K562 (cell line): ENCODE measurements around the gene WSCD1. TPM values are rescaled to one million over a fixed set of nuclear protein-coding genes. Genes with fewer than 3 reads are reported as not detected.

Experiments
- ATAC-seq: fragments of 200-7000 bp; cut with Tn5 transposase; 3 replicates; pipeline ENCODE4 v1.9.1; 2020; ENCODE audit warnings: moderate library complexity
- BruUV-seq: library from RNA; stranded (reverse); fragments of 400-500 nt; replicated peaks from 2 replicates; lab custom pipeline; 2021; lab: Mats Ljungman, UMichigan
- CTCF ChIA-PET: fragments of 300-600 bp; formaldehyde crosslinking; extraction: SDS; loops from one replicate; lab custom pipeline; 2021; ENCODE audit warnings: low intra/inter-chr PET ratio; lab: Yijun Ruan, JAX
- POLR2A ChIA-PET: fragments of 300-600, 350-650 bp; sonication (Branson Sonifier 250); formaldehyde crosslinking; extraction: SDS; loops from one replicate; lab custom pipeline; 2021; ENCODE audit warnings: antibody characterized with exemption, inconsistent platforms; lab: Yijun Ruan, JAX
- DNase-seq, 4 experiments: peaks; one replicate each; pipeline versions ENCODE4 v3.0.0 to v3.0.0-alpha.2; 2011 to 2018; ENCODE audit warnings: low spot score in 3 of 4, mixed read lengths in 3 of 4; ENCODE audit errors: extremely low read depth in 1 of 4
- FAIRE-seq: peaks from 2 replicates; lab custom pipeline; 2011; peaks lifted over from hg19 to GRCh38; lab: Jason Lieb, UNC
- H2AFZ ChIP-seq: 2 replicates; pipeline ENCODE4 v1.6.0; 2011; ENCODE audit warnings: low read depth, low read length, control low read depth, inconsistent platforms
- H3K27ac ChIP-seq: fragments of 200-600 bp; 3 replicates; pipeline ENCODE4 v1.8.0; 2011; ENCODE audit warnings: low read depth, mild to moderate bottlenecking, control low read depth, inconsistent platforms, low read length, moderate library complexity, mixed read lengths; ENCODE audit errors: extremely low read depth
- H3K27me3 ChIP-seq, 2 experiments: fragments of 300-600 bp in 1 of 2; 2 replicates in 1 of 2; 3 replicates in 1 of 2; pipeline versions ENCODE4 v1.6.0 to v1.8.0; 2011; ENCODE audit warnings: inconsistent platforms in 2 of 2, low read length in 2 of 2, mild to moderate bottlenecking in 1 of 2, mixed read lengths in 1 of 2, moderate library complexity in 1 of 2; ENCODE audit not compliant: control insufficient read depth in 2 of 2, insufficient read depth in 2 of 2
- H3K36me3 ChIP-seq: fragments of 300-600 bp; 3 replicates; pipeline ENCODE4 v1.8.0; 2011; ENCODE audit warnings: mild to moderate bottlenecking, low read length, inconsistent platforms; ENCODE audit not compliant: control insufficient read depth, insufficient read depth
- H3K4me1 ChIP-seq, 2 experiments: fragments of 200-600 bp in 1 of 2; replicated peaks in 1 of 2; 2 replicates in 1 of 2; 3 replicates in 1 of 2; pipeline versions ENCODE4 v1.5.1 to v1.8.0; 2011; ENCODE audit warnings: inconsistent platforms in 2 of 2, low read length in 2 of 2, mild to moderate bottlenecking in 1 of 2, mixed read lengths in 1 of 2, moderate library complexity in 1 of 2; ENCODE audit not compliant: control insufficient read depth in 2 of 2, insufficient read depth in 2 of 2
- H3K4me2 ChIP-seq: 2 replicates; pipeline ENCODE4 v1.6.1; 2011; ENCODE audit warnings: low read length, control low read depth, inconsistent platforms, mixed read lengths; ENCODE audit not compliant: insufficient read depth
- H3K4me3 ChIP-seq: fragments of 200-600 bp; sonication (generic), shearing (Covaris generic); 2 replicates; pipeline ENCODE4 v1.5.1; 2016; ENCODE audit warnings: control low read depth, inconsistent platforms
- H3K79me2 ChIP-seq: fragments of 200-600 bp; 3 replicates; pipeline ENCODE4 v1.8.0; 2011; ENCODE audit warnings: low read length, inconsistent platforms; ENCODE audit not compliant: control insufficient read depth, insufficient read depth
- H3K9ac ChIP-seq, 2 experiments: 2 replicates each; pipeline versions ENCODE4 v1.6.0 to v1.6.1; 2011; ENCODE audit warnings: low read depth in 2 of 2, low read length in 2 of 2, control low read depth in 1 of 2, inconsistent platforms in 1 of 2, mild to moderate bottlenecking in 1 of 2, mixed read lengths in 1 of 2; ENCODE audit not compliant: insufficient read depth in 1 of 2
- H3K9me1 ChIP-seq: one replicate; pipeline ENCODE4 v1.6.0; 2011; ENCODE audit warnings: inconsistent platforms, mild to moderate bottlenecking, low read length, moderate library complexity; ENCODE audit not compliant: control insufficient read depth, insufficient read depth
- H3K9me3 ChIP-seq: replicated peaks from 2 replicates; pipeline ENCODE4 v1.5.1; 2011; ENCODE audit warnings: low read depth, low read length, inconsistent platforms; ENCODE audit not compliant: control insufficient read depth, insufficient read depth
- H4K20me1 ChIP-seq: replicated peaks from 2 replicates; pipeline ENCODE4 v1.6.1; 2011; ENCODE audit warnings: low read length, inconsistent platforms, mixed read lengths; ENCODE audit not compliant: control insufficient read depth, insufficient read depth
- BRD4 ChIP-seq: fragments of 200-600 bp; sonication (generic); IDR thresholded peaks from 2 replicates; pipeline ENCODE4 v1.6.1; 2017; ENCODE audit warnings: inconsistent platforms
- ETV6 ChIP-seq, 3 experiments: fragments of 150-350 bp in 1 of 3; sonication (generic) in 1 of 3; formaldehyde crosslinking in 1 of 3; IDR thresholded peaks; 2 replicates each; pipeline versions ENCODE4 v1.6.1 to v1.8.0; 2014 to 2022; ENCODE audit warnings: borderline replicate concordance in 2 of 3, low read depth in 2 of 3, antibody characterized with exemption in 1 of 3, low read length in 1 of 3, mild to moderate bottlenecking in 1 of 3, missing genetic modification reagents in 1 of 3
- IRF2 ChIP-seq: sonication (generic); formaldehyde crosslinking; IDR thresholded peaks from 2 replicates; pipeline ENCODE4 v1.8.1; 2022; ENCODE audit warnings: mild to moderate bottlenecking, missing genetic modification reagents
- MEIS2 ChIP-seq: fragments of 450-650 bp; IDR thresholded peaks from 2 replicates; pipeline ENCODE4 v1.6.1; 2014; ENCODE audit warnings: mild to moderate bottlenecking; ENCODE audit not compliant: partially characterized antibody
- MIER1 ChIP-seq: fragments of 450-650 bp; IDR thresholded peaks from 2 replicates; pipeline ENCODE4 v1.6.1; 2016; ENCODE audit warnings: antibody characterized with exemption, mild to moderate bottlenecking, low read depth
- NUFIP1 ChIP-seq: fragments of 450-650 bp; IDR thresholded peaks from 2 replicates; pipeline ENCODE4 v1.6.1; 2018; ENCODE audit not compliant: partially characterized antibody
- REST ChIP-seq, 2 experiments: fragments of 450-650 bp; formaldehyde crosslinking in 1 of 2; IDR thresholded peaks; 2 replicates each; pipeline versions ENCODE4 v1.4.0 to v1.6.1; 2014 to 2020; ENCODE audit warnings: mild to moderate bottlenecking in 2 of 2, borderline replicate concordance in 1 of 2, low read depth in 1 of 2
- SAFB2 ChIP-seq: fragments of 200-400 bp; formaldehyde crosslinking; IDR thresholded peaks from 2 replicates; pipeline ENCODE4 v1.6.1; 2018; ENCODE audit warnings: borderline replicate concordance, low read length, low read depth, moderate library complexity; ENCODE audit not compliant: severe bottlenecking
- SMARCA4 ChIP-seq: fragments of 450-650 bp; IDR thresholded peaks from 2 replicates; pipeline ENCODE4 v1.6.1; 2016
- SP2 ChIP-seq: IDR thresholded peaks from 2 replicates; pipeline ENCODE4 v1.6.1; 2011; ENCODE audit warnings: mild to moderate bottlenecking, low read depth, low read length, moderate library complexity; ENCODE audit not compliant: poor library complexity, severe bottlenecking; ENCODE audit errors: extremely low read depth
- SRSF9 ChIP-seq: fragments of 200-400 bp; formaldehyde crosslinking; IDR thresholded peaks from 2 replicates; pipeline ENCODE4 v1.6.1; 2017; ENCODE audit warnings: low read depth, low read length, borderline replicate concordance
- TRIM24 ChIP-seq, 2 experiments: fragments of 450-650 bp; IDR thresholded peaks; 2 replicates each; pipeline ENCODE4 v1.6.1; 2016
- ZNF41 ChIP-seq: fragments of 250-450 bp; sonication (Bioruptor Pico); conservative IDR thresholded peaks from 2 replicates; pipeline ENCODE4 v1.4.0; 2020; ENCODE audit warnings: mild to moderate bottlenecking
- ZNF668 ChIP-seq: fragments of 250-450 bp; sonication (Bioruptor Pico); IDR thresholded peaks from 2 replicates; pipeline ENCODE4 v1.8.0; 2022; ENCODE audit warnings: mild to moderate bottlenecking, inconsistent platforms
- WGBS: fragments of 100-300 bp; shearing (Covaris generic); methylation state at CpG from one replicate; pipeline ENCODE4 v1.1.6; 2016; ENCODE audit warnings: low coverage, mixed read lengths; ENCODE audit not compliant: insufficient coverage; ENCODE audit errors: missing lambda C conversion rate; 5-methylcytosine and 5-hydroxymethylcytosine counted together
- in situ Hi-C: fragments of 300-500 bp; cut with MboI; formaldehyde crosslinking; loops from 4 replicates; pipeline ENCODE4 v1.15.0; 2018; ENCODE audit warnings: inconsistent platforms, mixed read lengths
- intact Hi-C: fragments of 100-400 bp; cut with micrococcal nuclease; formaldehyde crosslinking; loops from 2 replicates; pipeline ENCODE4 v1.14.2; 2022
- polyA plus RNA-seq, 8 experiments: library from polyadenylated mRNA; depleted of rRNA in 4 of 8; stranded (reverse) in 5 of 8; unstranded in 3 of 8; fragments of >200 nt; fragmentation: Nextera tagmentation in 2 of 8; fragmentation: Illumina TruSeq in 1 of 8; extraction: Ambion mirVana in 2 of 8; extraction: Trizol in 1 of 8; gene quantifications; 2 replicates each; pipeline versions ENCODE4 v1.2.1 to v1.2.3, GENCODE V29; 2011 to 2014; ENCODE audit warnings: inconsistent platforms in 1 of 8, missing spikeins in 1 of 8
- total RNA-seq, 7 experiments: library from RNA; depleted of rRNA in 6 of 7; stranded (reverse); fragments of >200 nt in 6 of 7; fragmentation: Illumina TruSeq in 2 of 7; extraction: Trizol in 2 of 7; gene quantifications; 2 replicates each; pipeline versions ENCODE4 v1.2.1 to v1.2.3, GENCODE V29; 2011 to 2021; ENCODE audit warnings: low replicate concordance in 1 of 7

WSCD1 gene
- total and polyA plus RNA-seq, 9 of the 15 experiments (the other 6 are each of a cell fraction or from before 2014, with no cell fraction given), result not detected

GRCh38 chr17:6100891-6101500 lies 30.8 kb downstream of the WSCD1 start (continued):
- TF ChIP-seq ZNF41 (CRISPR knock-in tag) (no peak), SRSF9 (no peak), SMARCA4 (no peak), TRIM24 (IDR thresholded peaks at IDR 0.05) (no peak), SP2 (no peak)

- Histone ChIP-seq H3K4me2 (no peak overlapping the region), H3K9ac (no peak overlapping the region), H3K79me2 (no peaks in the 10 kb centered on the region), H3K4me3 (no peak overlapping the region), H3K27ac (no peak overlapping the region), H3K36me3 (no peaks in the 10 kb centered on the region), H3K27me3 (peaks cover 0 to 11% of the 10 kb centered on the region in 2 experiments; a peak in 1 of 5 replicates), H3K9me1 (no peaks in the 10 kb centered on the region), H3K9me3 (no peaks in the 10 kb centered on the region), H4K20me1 (no peaks in the 10 kb centered on the region), H2AFZ (no peak overlapping the region), H3K4me1 (no peaks in the 10 kb centered on the region; a peak in 1 of 5 replicates)
- in situ Hi-C loops, result no loop called here
- DNase-seq, result no peak
- WGBS, result 7% methylated on average over 9 of the region's 10 CpGs
- intact Hi-C loops, result no loop called here
- no peak for ATAC-seq
- POLR2A ChIA-PET, result no interaction called here
- CTCF ChIA-PET, result no interaction called here
- no TSS peak for BruUV-seq
- no peak for FAIRE-seq
- no peak for TF ChIP-seq REST (IDR thresholded peaks at IDR 0.05; ENCODE audit: borderline replicate concordance)
- TF ChIP-seq REST (CRISPR knock-in tag; IDR thresholded peaks at IDR 0.05; ENCODE audit: low read depth), result no peak
- TF ChIP-seq MEIS2, result no peak
- TF ChIP-seq MIER1, result no peak
- TF ChIP-seq SAFB2, result no peak
- TF ChIP-seq BRD4, result no peak
- TF ChIP-seq NUFIP1, result no peak
- TF ChIP-seq ZNF668 (CRISPR knock-in tag), result no peak
- TF ChIP-seq IRF2 (CRISPR knock-in tag), result no peak
- TF ChIP-seq ETV6 (IDR thresholded peaks at IDR 0.05; ENCODE audit: borderline replicate concordance in 1 of 2, low read depth in 2 of 2, low read length in 1 of 2), result no peak
- TF ChIP-seq ETV6 (CRISPR knock-in tag; IDR thresholded peaks at IDR 0.05; ENCODE audit: borderline replicate concordance), result no peak
These were observed 31.5 kb downstream of the WSCD1 start for GRCh38 chr17:6101706-6102105.
